SU-DHL-6 (cell line): ENCODE measurements around the gene CAMK1D.

ENCODE experiments used
- EZH2phosphoT487 ChIP-seq: fragments of 200-600 bp; sonication (generic), shearing (Covaris generic); conservative IDR thresholded peaks from 2 replicates; pipeline ENCODE4 v1.6.1; 2018; ENCODE audit warnings: mild to moderate bottlenecking, antibody characterized with exemption, low read length, moderate library complexity, mixed read lengths
- TF ChIP-seq, protein P1 (sequence below): fragments of 200-600 bp; sonication (generic); IDR thresholded peaks from one replicate; pipeline ENCODE4 v1.5.1; 2017; ENCODE audit warnings: antibody characterized with exemption, mild to moderate bottlenecking, low read length, moderate library complexity; ENCODE audit not compliant: insufficient read depth, poor library complexity, severe bottlenecking

DNA sequence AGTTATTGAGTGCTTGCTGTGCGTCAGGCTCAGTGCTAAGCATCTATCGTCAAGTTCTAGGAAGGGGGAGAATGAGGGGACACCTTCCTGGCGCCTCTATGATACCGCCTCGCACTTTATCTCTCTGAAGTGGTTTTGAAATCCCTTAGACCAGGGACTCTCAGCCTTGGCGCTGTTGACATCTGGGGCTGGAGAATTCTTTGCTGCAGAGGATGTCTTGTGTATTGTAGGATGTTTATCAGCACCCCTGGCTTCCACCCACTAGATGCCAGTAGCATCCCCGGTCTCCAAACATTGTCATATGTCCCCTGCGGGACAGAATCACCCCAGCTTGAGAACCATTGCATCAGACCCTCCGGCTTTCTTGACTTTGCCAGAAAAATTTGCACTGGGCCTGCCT is 366.7 kb downstream of the CAMK1D start:
- TF ChIP-seq EZH2phosphoT487, result no peak
- TF ChIP-seq, protein P1, sequence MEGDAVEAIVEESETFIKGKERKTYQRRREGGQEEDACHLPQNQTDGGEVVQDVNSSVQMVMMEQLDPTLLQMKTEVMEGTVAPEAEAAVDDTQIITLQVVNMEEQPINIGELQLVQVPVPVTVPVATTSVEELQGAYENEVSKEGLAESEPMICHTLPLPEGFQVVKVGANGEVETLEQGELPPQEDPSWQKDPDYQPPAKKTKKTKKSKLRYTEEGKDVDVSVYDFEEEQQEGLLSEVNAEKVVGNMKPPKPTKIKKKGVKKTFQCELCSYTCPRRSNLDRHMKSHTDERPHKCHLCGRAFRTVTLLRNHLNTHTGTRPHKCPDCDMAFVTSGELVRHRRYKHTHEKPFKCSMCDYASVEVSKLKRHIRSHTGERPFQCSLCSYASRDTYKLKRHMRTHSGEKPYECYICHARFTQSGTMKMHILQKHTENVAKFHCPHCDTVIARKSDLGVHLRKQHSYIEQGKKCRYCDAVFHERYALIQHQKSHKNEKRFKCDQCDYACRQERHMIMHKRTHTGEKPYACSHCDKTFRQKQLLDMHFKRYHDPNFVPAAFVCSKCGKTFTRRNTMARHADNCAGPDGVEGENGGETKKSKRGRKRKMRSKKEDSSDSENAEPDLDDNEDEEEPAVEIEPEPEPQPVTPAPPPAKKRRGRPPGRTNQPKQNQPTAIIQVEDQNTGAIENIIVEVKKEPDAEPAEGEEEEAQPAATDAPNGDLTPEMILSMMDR, result no peak
